Prostate gland (tissue), 2 donors: ENCODE results near the gene ERP27.

Experiments used
- CTCF ChIP-seq, 4 experiments: fragments of 200-600 bp in 2 of 4; fragments of 450-650 bp in 2 of 4; sonication (generic) in 2 of 4; IDR thresholded peaks; 1 replicate in 3 of 4; 2 replicates in 1 of 4; pipeline ENCODE4 v1.5.1; 2016 to 2019; ENCODE audit warnings: antibody characterized with exemption in 4 of 4, mild to moderate bottlenecking in 2 of 4, moderate library complexity in 2 of 4
- POLR2A ChIP-seq: fragments of 450-650 bp; IDR thresholded peaks from one replicate; pipeline ENCODE4 v1.6.1; 2016; ENCODE audit warnings: antibody characterized with exemption, mild to moderate bottlenecking
- POLR2AphosphoS5 ChIP-seq: sonication (generic); formaldehyde crosslinking; IDR thresholded peaks from one replicate; pipeline ENCODE4 v1.6.1; 2017; ENCODE audit warnings: antibody characterized with exemption

DNA sequence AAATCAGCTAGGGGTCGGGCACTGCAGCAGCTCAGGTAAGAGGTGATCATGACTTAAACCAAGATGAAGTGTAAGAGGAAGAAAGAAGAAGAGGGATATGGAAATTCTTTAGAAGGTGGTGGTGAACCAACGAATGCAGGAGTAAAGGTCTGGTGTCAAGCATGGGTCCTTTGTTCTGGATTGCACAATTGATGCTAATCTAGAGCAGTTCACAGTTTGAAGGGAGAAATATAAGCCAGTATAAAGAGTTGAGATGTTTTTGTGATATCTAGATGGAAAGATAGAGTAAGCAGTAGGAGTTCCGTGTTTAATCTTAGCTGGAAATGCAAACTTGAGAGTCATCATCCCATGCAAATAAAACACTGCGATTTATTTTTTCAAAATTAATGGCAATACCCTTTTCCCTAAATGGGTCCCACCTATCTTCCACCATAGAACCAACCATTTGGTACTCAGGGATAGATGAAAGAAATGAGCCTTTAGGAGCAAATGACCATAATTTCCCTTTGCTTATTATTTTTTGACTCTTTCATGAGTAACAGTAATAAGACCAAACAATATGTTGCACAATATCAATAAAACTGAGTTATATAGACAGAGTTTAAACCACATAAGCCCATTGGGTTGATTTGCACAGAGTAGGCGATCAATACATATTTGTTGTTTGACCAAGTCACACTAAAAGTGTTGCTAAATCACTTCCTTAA lies 37.7 kb downstream of the ERP27 start:
- TF ChIP-seq CTCF (IDR thresholded peaks at IDR 0.05): no peak
- TF ChIP-seq POLR2AphosphoS5: no peak
- no peak for TF ChIP-seq POLR2A
